Measurements from ENCODE around the gene RBPJ. TPM values are rescaled to one million over a fixed set of nuclear protein-coding genes. Genes with fewer than 3 reads are reported as not detected.

The RBPJ gene
- total and polyA plus RNA-seq, 2 donors: 39.5 to 185 TPM

- WGBS: 24% methylated on average over 2 of the region's 2 CpGs
Measured at GRCh38 chr4:26484032-26484515, 163.3 kb downstream of the RBPJ start.

GRCh38 chr4:26484516-26484915 lies 163.7 kb downstream of the RBPJ start:
- Histone ChIP-seq H3K4me3 (ENCODE audit: low read depth, low read length) (no peak overlapping the region), H3K27ac (ENCODE audit: low read depth) (no peak overlapping the region), H3K36me3 (ENCODE audit: insufficient read depth) (no peaks in the 10 kb centered on the region), H3K4me1 (ENCODE audit: insufficient read depth) (no peaks in the 10 kb centered on the region)
- WGBS: 46% methylated on average over 5 of the region's 5 CpGs
- no peak for DNase-seq (ENCODE audit: extremely low spot score)

More at GRCh38 chr4:26484032-26484515, 163.3 kb downstream of the RBPJ start:
- DNase-seq (ENCODE audit: extremely low spot score): peak; percentile 25
- no peak overlapping the region for H3K27ac ChIP-seq (ENCODE audit: low read depth)
- H3K36me3 ChIP-seq (ENCODE audit: insufficient read depth): no peaks in the 10 kb centered on the region
- no peak overlapping the region for H3K4me3 ChIP-seq (ENCODE audit: low read depth, low read length)
- no peaks in the 10 kb centered on the region for H3K4me1 ChIP-seq (ENCODE audit: insufficient read depth)

Other genes starting within 250 kb of the RBPJ start
- gene CCKAR, start 169.5 kb downstream of the RBPJ start, total RNA-seq: 0.26 TPM
- not detected for gene CCKAR, start 169.5 kb downstream of the RBPJ start, polyA plus RNA-seq

All from urinary bladder (tissue), 4 donors.